Kidney glomerular epithelial cell (primary cell): ENCODE measurements around the gene INO80B.
"Not testable (repeated sequence)": the region's sequence is repeated elsewhere in the genome, so short reads cannot be mapped to it uniquely, and the experiment has no call there.

Experiments used
- DNase-seq: peaks from one replicate; lab custom pipeline; 2025; lab: John Stamatoyannopoulos, UW

INO80B gene

GRCh38 chr2:74450570-74451190 lies 4.2 kb upstream of the INO80B start:
- DNase-seq: no peak

GRCh38 chr2:74457129-74457548 lies 2.3 kb downstream of the INO80B start:
- DNase-seq: peak; percentile 27

GRCh38 chr2:74457549-74458131 lies 2.8 kb downstream of the INO80B start:
- DNase-seq: no peak

- DNase-seq: peak; percentile 100
Measured at GRCh38 chr2:74458132-74458937, 3.4 kb downstream of the INO80B start, which contains the start of gene WBP1. WBP1 (plus strand) TSS chr2:74458438; CDS start chr2:74458603, 165 bp downstream.

- no peak for DNase-seq
Measured at GRCh38 chr2:74458938-74459363, 4.1 kb downstream of the INO80B start.

GRCh38 chr2:74459503-74460118 lies 4.7 kb downstream of the INO80B start:
- not testable (repeated sequence) for DNase-seq

GRCh38 chr2:74460187-74460586 lies 5.3 kb downstream of the INO80B start:
- not testable (repeated sequence) for DNase-seq

- no peak for DNase-seq
Measured at GRCh38 chr2:74461187-74462053, 6.5 kb downstream of the INO80B start.

- DNase-seq: no peak
Measured at GRCh38 chr2:74462054-74462785, 7.3 kb downstream of the INO80B start.

- no peak for DNase-seq
Measured at GRCh38 chr2:74462786-74463105, 7.9 kb downstream of the INO80B start.

- DNase-seq: no peak
Measured at GRCh38 chr2:74464406-74464805, 9.5 kb downstream of the INO80B start.

GRCh38 chr2:74470742-74471141 lies 15.9 kb downstream of the INO80B start:
- not testable (repeated sequence) for DNase-seq

- peak; percentile 63 for DNase-seq
Measured at GRCh38 chr2:74471332-74472065, 16.6 kb downstream of the INO80B start.

- peak; percentile 84 for DNase-seq
Measured at GRCh38 chr2:74472086-74472944, 17.4 kb downstream of the INO80B start, which contains the start of gene MRPL53. MRPL53 (minus strand) TSS chr2:74472680; CDS start chr2:74472660, 20 bp downstream.

GRCh38 chr2:74472945-74473258 lies 18.0 kb downstream of the INO80B start:
- no peak for DNase-seq

- no peak for DNase-seq
Measured at GRCh38 chr2:74474481-74474880, 19.6 kb downstream of the INO80B start.

GRCh38 chr2:74474899-74475298 lies 20.0 kb downstream of the INO80B start:
- DNase-seq: no peak

GRCh38 chr2:74481431-74481830 lies 26.5 kb downstream of the INO80B start:
- no peak for DNase-seq
